Occipital lobe (tissue), 2 donors: Measurements from ENCODE around the gene PHACTR3. TPM values are rescaled to one million over a fixed set of nuclear protein-coding genes. Genes with fewer than 3 reads are reported as not detected.
A peak's percentile ranks its signal among the peaks of the same experiment; 100 is the strongest.

ENCODE experiments used
- DNase-seq: peaks from one replicate; lab custom pipeline; 2025; lab: John Stamatoyannopoulos, UW
- total RNA-seq: library from RNA; depleted of rRNA; stranded (reverse); fragments of >200 nt; gene quantifications from one replicate; pipeline ENCODE4 v1.2.3, GENCODE V29; 2014

Gene PHACTR3
- total RNA-seq, 1 donor from 2014 or later = 42.1 TPM

GRCh38 chr20:59588236-59588855, 16.0 kb upstream of the PHACTR3 start:
- DNase-seq = no peak

GRCh38 chr20:59589086-59589684, 15.2 kb upstream of the PHACTR3 start:
- no peak for DNase-seq

- no peak for DNase-seq
Measured at GRCh38 chr20:59591061-59591460, 13.3 kb upstream of the PHACTR3 start.

- no peak for DNase-seq
Measured at GRCh38 chr20:59596690-59597089, 7.7 kb upstream of the PHACTR3 start.

GRCh38 chr20:59597240-59597639, 7.1 kb upstream of the PHACTR3 start:
- DNase-seq = no peak

GRCh38 chr20:59598625-59599310, 5.6 kb upstream of the PHACTR3 start:
- DNase-seq = peak; percentile 35

- no peak for DNase-seq
Measured at GRCh38 chr20:59599941-59600340, 4.4 kb upstream of the PHACTR3 start.

- DNase-seq = no peak
Measured at GRCh38 chr20:59600472-59600871, 3.9 kb upstream of the PHACTR3 start.

GRCh38 chr20:59602546-59603080, 1.7 kb upstream of the PHACTR3 start:
- DNase-seq = no peak

GRCh38 chr20:59603176-59603575, 1.2 kb upstream of the PHACTR3 start:
- DNase-seq = no peak

- no peak for DNase-seq
Measured at GRCh38 chr20:59604741-59605600, 631 bp downstream of the PHACTR3 start.

GRCh38 chr20:59605601-59606364, 1.4 kb downstream of the PHACTR3 start:
- no peak for DNase-seq

GRCh38 chr20:59606566-59606965, 2.2 kb downstream of the PHACTR3 start:
- no peak for DNase-seq

GRCh38 chr20:59608396-59608795, 4.1 kb downstream of the PHACTR3 start:
- no peak for DNase-seq

GRCh38 chr20:59608871-59609270, 4.5 kb downstream of the PHACTR3 start:
- DNase-seq = no peak

- peak; percentile 47 for DNase-seq
Measured at GRCh38 chr20:59611286-59611685, 6.9 kb downstream of the PHACTR3 start.

- no peak for DNase-seq
Measured at GRCh38 chr20:59613861-59614260, 9.5 kb downstream of the PHACTR3 start.

- DNase-seq = no peak
Measured at GRCh38 chr20:59614714-59615113, 10.4 kb downstream of the PHACTR3 start.

- no peak for DNase-seq
Measured at GRCh38 chr20:59616306-59616705, 12.0 kb downstream of the PHACTR3 start.

- DNase-seq = no peak
Measured at GRCh38 chr20:59617221-59617620, 12.9 kb downstream of the PHACTR3 start.

- no peak for DNase-seq
Measured at GRCh38 chr20:59618131-59618530, 13.8 kb downstream of the PHACTR3 start.
